K562 (cell line): ENCODE measurements around the gene CLDN34. TPM values are rescaled to one million over a fixed set of nuclear protein-coding genes. Genes with fewer than 3 reads are reported as not detected.

ENCODE experiments used
- ATAC-seq: fragments of 200-7000 bp; cut with Tn5 transposase; 3 replicates; pipeline ENCODE4 v1.9.1; 2020; ENCODE audit warnings: moderate library complexity
- BruUV-seq: library from RNA; stranded (reverse); fragments of 400-500 nt; replicated peaks from 2 replicates; lab custom pipeline; 2021; lab: Mats Ljungman, UMichigan
- CTCF ChIA-PET: fragments of 300-600 bp; formaldehyde crosslinking; extraction: SDS; loops from one replicate; lab custom pipeline; 2021; ENCODE audit warnings: low intra/inter-chr PET ratio; lab: Yijun Ruan, JAX
- POLR2A ChIA-PET: fragments of 300-600, 350-650 bp; sonication (Branson Sonifier 250); formaldehyde crosslinking; extraction: SDS; loops from one replicate; lab custom pipeline; 2021; ENCODE audit warnings: antibody characterized with exemption, inconsistent platforms; lab: Yijun Ruan, JAX
- DNase-seq, 4 experiments: peaks; one replicate each; pipeline versions ENCODE4 v3.0.0 to v3.0.0-alpha.2; 2011 to 2018; ENCODE audit warnings: low spot score in 3 of 4, mixed read lengths in 3 of 4; ENCODE audit errors: extremely low read depth in 1 of 4
- FAIRE-seq: peaks from 2 replicates; lab custom pipeline; 2011; peaks lifted over from hg19 to GRCh38; lab: Jason Lieb, UNC
- H2AFZ ChIP-seq: 2 replicates; pipeline ENCODE4 v1.6.0; 2011; ENCODE audit warnings: low read depth, low read length, control low read depth, inconsistent platforms
- H3K27ac ChIP-seq: fragments of 200-600 bp; 3 replicates; pipeline ENCODE4 v1.8.0; 2011; ENCODE audit warnings: low read depth, mild to moderate bottlenecking, control low read depth, inconsistent platforms, low read length, moderate library complexity, mixed read lengths; ENCODE audit errors: extremely low read depth
- H3K27me3 ChIP-seq, 2 experiments: fragments of 300-600 bp in 1 of 2; 2 replicates in 1 of 2; 3 replicates in 1 of 2; pipeline versions ENCODE4 v1.6.0 to v1.8.0; 2011; ENCODE audit warnings: inconsistent platforms in 2 of 2, low read length in 2 of 2, mild to moderate bottlenecking in 1 of 2, mixed read lengths in 1 of 2, moderate library complexity in 1 of 2; ENCODE audit not compliant: control insufficient read depth in 2 of 2, insufficient read depth in 2 of 2
- H3K36me3 ChIP-seq: fragments of 300-600 bp; 3 replicates; pipeline ENCODE4 v1.8.0; 2011; ENCODE audit warnings: mild to moderate bottlenecking, low read length, inconsistent platforms; ENCODE audit not compliant: control insufficient read depth, insufficient read depth
- H3K4me1 ChIP-seq, 2 experiments: fragments of 200-600 bp in 1 of 2; replicated peaks in 1 of 2; 2 replicates in 1 of 2; 3 replicates in 1 of 2; pipeline versions ENCODE4 v1.5.1 to v1.8.0; 2011; ENCODE audit warnings: inconsistent platforms in 2 of 2, low read length in 2 of 2, mild to moderate bottlenecking in 1 of 2, mixed read lengths in 1 of 2, moderate library complexity in 1 of 2; ENCODE audit not compliant: control insufficient read depth in 2 of 2, insufficient read depth in 2 of 2
- H3K4me2 ChIP-seq: 2 replicates; pipeline ENCODE4 v1.6.1; 2011; ENCODE audit warnings: low read length, control low read depth, inconsistent platforms, mixed read lengths; ENCODE audit not compliant: insufficient read depth
- H3K4me3 ChIP-seq: fragments of 200-600 bp; sonication (generic), shearing (Covaris generic); 2 replicates; pipeline ENCODE4 v1.5.1; 2016; ENCODE audit warnings: control low read depth, inconsistent platforms
- H3K79me2 ChIP-seq: fragments of 200-600 bp; 3 replicates; pipeline ENCODE4 v1.8.0; 2011; ENCODE audit warnings: low read length, inconsistent platforms; ENCODE audit not compliant: control insufficient read depth, insufficient read depth
- H3K9ac ChIP-seq, 2 experiments: 2 replicates each; pipeline versions ENCODE4 v1.6.0 to v1.6.1; 2011; ENCODE audit warnings: low read depth in 2 of 2, low read length in 2 of 2, control low read depth in 1 of 2, inconsistent platforms in 1 of 2, mild to moderate bottlenecking in 1 of 2, mixed read lengths in 1 of 2; ENCODE audit not compliant: insufficient read depth in 1 of 2
- H3K9me1 ChIP-seq: one replicate; pipeline ENCODE4 v1.6.0; 2011; ENCODE audit warnings: inconsistent platforms, mild to moderate bottlenecking, low read length, moderate library complexity; ENCODE audit not compliant: control insufficient read depth, insufficient read depth
- H3K9me3 ChIP-seq: replicated peaks from 2 replicates; pipeline ENCODE4 v1.5.1; 2011; ENCODE audit warnings: low read depth, low read length, inconsistent platforms; ENCODE audit not compliant: control insufficient read depth, insufficient read depth
- H4K20me1 ChIP-seq: replicated peaks from 2 replicates; pipeline ENCODE4 v1.6.1; 2011; ENCODE audit warnings: low read length, inconsistent platforms, mixed read lengths; ENCODE audit not compliant: control insufficient read depth, insufficient read depth
- CCNT2 ChIP-seq: IDR thresholded peaks from 2 replicates; pipeline ENCODE4 v1.6.1; 2011; ENCODE audit warnings: borderline replicate concordance, low read depth, mild to moderate bottlenecking, moderate library complexity, mixed read lengths, low read length; ENCODE audit not compliant: insufficient read length; ENCODE audit errors: extremely low read depth
- CEBPB ChIP-seq: fragments of 450-650 bp; IDR thresholded peaks from 2 replicates; pipeline ENCODE4 v1.6.1; 2016; ENCODE audit warnings: missing genetic modification characterization, missing compliant biosample characterization
- CXXC5 ChIP-seq: fragments of 250-450 bp; sonication (Bioruptor Pico); IDR thresholded peaks from 2 replicates; pipeline ENCODE4 v1.8.0; 2022; ENCODE audit warnings: inconsistent platforms, mild to moderate bottlenecking, moderate library complexity
- EGR1 ChIP-seq: fragments of 450-650 bp; conservative IDR thresholded peaks from 2 replicates; pipeline ENCODE4 v1.6.1; 2017; ENCODE audit warnings: mild to moderate bottlenecking
- ELF1 ChIP-seq: fragments of 200-800 bp; sonication (Bioruptor generic); IDR thresholded peaks from 2 replicates; pipeline ENCODE4 v1.6.1; 2016; ENCODE audit warnings: missing genetic modification characterization, missing compliant biosample characterization
- IFI16 ChIP-seq: fragments of 250-450 bp; sonication (Bioruptor Pico); IDR thresholded peaks from 2 replicates; pipeline ENCODE4 v2.1.2; 2022; ENCODE audit warnings: mild to moderate bottlenecking, inconsistent platforms
- NELFE ChIP-seq: IDR thresholded peaks from 2 replicates; pipeline ENCODE4 v1.6.1; 2011; ENCODE audit warnings: mild to moderate bottlenecking; ENCODE audit not compliant: insufficient read depth, insufficient read length
- RBFOX2 ChIP-seq: fragments of 200-400 bp; formaldehyde crosslinking; IDR thresholded peaks from 2 replicates; pipeline ENCODE4 v1.6.1; 2017; ENCODE audit warnings: low read depth, mild to moderate bottlenecking, low read length, moderate library complexity
- RBM39 ChIP-seq: fragments of 200-400 bp; formaldehyde crosslinking; optimal IDR thresholded peaks from 2 replicates; pipeline ENCODE3; 2018; ENCODE audit warnings: low read depth, low read length
- SRF ChIP-seq, 2 experiments: fragments of 250-450, 450-650 bp in 1 of 2; sonication (Bioruptor Pico) in 1 of 2; sonication (generic) in 1 of 2; formaldehyde crosslinking; IDR thresholded peaks; 2 replicates each; pipeline versions ENCODE4 v1.5.0 to v1.5.1; 2020 to 2022; ENCODE audit warnings: mild to moderate bottlenecking in 1 of 2, missing genetic modification reagents in 1 of 2
- TAF1 ChIP-seq: IDR thresholded peaks from 2 replicates; pipeline ENCODE4 v1.6.1; 2011; ENCODE audit warnings: mild to moderate bottlenecking, low read length, moderate library complexity; ENCODE audit not compliant: insufficient read depth, control insufficient read depth, severe bottlenecking; ENCODE audit errors: extremely low read depth
- TAF7 ChIP-seq: fragments of 450-650 bp; IDR thresholded peaks from 2 replicates; pipeline ENCODE4 v1.6.1; 2016; ENCODE audit warnings: missing genetic modification characterization, missing compliant biosample characterization
- TFE3 ChIP-seq: fragments of 450-650 bp; formaldehyde crosslinking; IDR thresholded peaks from 2 replicates; pipeline ENCODE4 v1.4.0; 2020; ENCODE audit warnings: mild to moderate bottlenecking, mixed read lengths
- THRA ChIP-seq: fragments of 450-650 bp; IDR thresholded peaks from 2 replicates; pipeline ENCODE4 v1.6.1; 2017; ENCODE audit warnings: mild to moderate bottlenecking, moderate library complexity
- ZBTB1 ChIP-seq: sonication (generic); formaldehyde crosslinking; IDR thresholded peaks from 2 replicates; pipeline ENCODE4 v1.8.1; 2023; ENCODE audit warnings: missing genetic modification reagents, low read depth, mild to moderate bottlenecking, borderline replicate concordance
- ZNF316 ChIP-seq: fragments of 450-650 bp; IDR thresholded peaks from 2 replicates; pipeline ENCODE4 v1.6.1; 2016
- ZNF354B ChIP-seq: fragments of 250-450 bp; sonication (Bioruptor Pico); IDR thresholded peaks from 2 replicates; pipeline ENCODE4 v1.4.0; 2020
- WGBS: fragments of 100-300 bp; shearing (Covaris generic); methylation state at CpG from one replicate; pipeline ENCODE4 v1.1.6; 2016; ENCODE audit warnings: low coverage, mixed read lengths; ENCODE audit not compliant: insufficient coverage; ENCODE audit errors: missing lambda C conversion rate; 5-methylcytosine and 5-hydroxymethylcytosine counted together
- in situ Hi-C: fragments of 300-500 bp; cut with MboI; formaldehyde crosslinking; loops from 4 replicates; pipeline ENCODE4 v1.15.0; 2018; ENCODE audit warnings: inconsistent platforms, mixed read lengths
- intact Hi-C: fragments of 100-400 bp; cut with micrococcal nuclease; formaldehyde crosslinking; loops from 2 replicates; pipeline ENCODE4 v1.14.2; 2022
- polyA plus RNA-seq, 8 experiments: library from polyadenylated mRNA; depleted of rRNA in 4 of 8; stranded (reverse) in 5 of 8; unstranded in 3 of 8; fragments of >200 nt; fragmentation: Nextera tagmentation in 2 of 8; fragmentation: Illumina TruSeq in 1 of 8; extraction: Ambion mirVana in 2 of 8; extraction: Trizol in 1 of 8; gene quantifications; 2 replicates each; pipeline versions ENCODE4 v1.2.1 to v1.2.3, GENCODE V29; 2011 to 2014; ENCODE audit warnings: inconsistent platforms in 1 of 8, missing spikeins in 1 of 8
- total RNA-seq, 7 experiments: library from RNA; depleted of rRNA in 6 of 7; stranded (reverse); fragments of >200 nt in 6 of 7; fragmentation: Illumina TruSeq in 2 of 7; extraction: Trizol in 2 of 7; gene quantifications; 2 replicates each; pipeline versions ENCODE4 v1.2.1 to v1.2.3, GENCODE V29; 2011 to 2021; ENCODE audit warnings: low replicate concordance in 1 of 7
- TF ChIP-seq, protein P1 (sequence below): IDR thresholded peaks from 2 replicates; pipeline ENCODE4 v1.6.1; 2012; ENCODE audit warnings: low read depth, low read length, improper control_type of control experiment, borderline replicate concordance

Gene CLDN34
- total and polyA plus RNA-seq, 9 of the 15 experiments (the other 6 are each of a cell fraction or from before 2014, with no cell fraction given) = not detected

GRCh38 chrX:10014462-10015354 lies 47.5 kb downstream of the CLDN34 start:
- peak overlapping the region; percentile 34 for H3K4me3 ChIP-seq
- DNase-seq = peak; percentile 67 to 91 (median 86)
- H3K79me2 ChIP-seq = no peaks in the 10 kb centered on the region
- no peaks in the 10 kb centered on the region for H3K9me1 ChIP-seq
- intact Hi-C loops = no loop called here
- POLR2A ChIA-PET = no interaction called here
- no peak overlapping the region for H3K27ac ChIP-seq
- peak; percentile 100 for ATAC-seq
- CTCF ChIA-PET = no interaction called here
- no peak overlapping the region for H3K4me2 ChIP-seq
- peaks cover 0 to 14% of the 10 kb centered on the region in 2 experiments; a peak in 2 of 5 replicates for H3K4me1 ChIP-seq
- H4K20me1 ChIP-seq = no peaks in the 10 kb centered on the region
- 0% methylated on average over 2 of the region's 110 CpGs for WGBS
- no peaks in the 10 kb centered on the region for H3K36me3 ChIP-seq
- no peak for FAIRE-seq
- no peaks in the 10 kb centered on the region for H3K27me3 ChIP-seq
- in situ Hi-C loops = no loop called here
- no TSS peak for BruUV-seq
- no peak overlapping the region for H3K9ac ChIP-seq
- H3K9me3 ChIP-seq = no peaks in the 10 kb centered on the region
- no peak overlapping the region for H2AFZ ChIP-seq
- TF ChIP-seq, protein P1, sequence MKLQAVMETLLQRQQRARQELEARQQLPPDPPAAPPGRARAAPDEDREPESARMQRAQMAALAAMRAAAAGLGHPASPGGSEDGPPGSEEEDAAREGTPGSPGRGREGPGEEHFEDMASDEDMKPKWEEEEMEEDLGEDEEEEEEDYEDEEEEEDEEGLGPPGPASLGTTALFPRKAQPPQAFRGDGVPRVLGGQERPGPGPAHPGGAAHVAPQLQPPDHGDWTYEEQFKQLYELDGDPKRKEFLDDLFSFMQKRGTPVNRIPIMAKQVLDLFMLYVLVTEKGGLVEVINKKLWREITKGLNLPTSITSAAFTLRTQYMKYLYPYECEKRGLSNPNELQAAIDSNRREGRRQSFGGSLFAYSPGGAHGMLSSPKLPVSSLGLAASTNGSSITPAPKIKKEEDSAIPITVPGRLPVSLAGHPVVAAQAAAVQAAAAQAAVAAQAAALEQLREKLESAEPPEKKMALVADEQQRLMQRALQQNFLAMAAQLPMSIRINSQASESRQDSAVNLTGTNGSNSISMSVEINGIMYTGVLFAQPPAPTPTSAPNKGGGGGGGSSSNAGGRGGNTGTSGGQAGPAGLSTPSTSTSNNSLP = no peak
- TF ChIP-seq TAF1 (no peak), CEBPB (tag) (no peak), RBM39 (no peak), RBFOX2 (peak; percentile 41; the same call in 1 of the 2 replicates), CCNT2 (no peak), TFE3 (no peak), THRA (no peak), ELF1 (tag) (no peak), TAF7 (no peak), SRF (CRISPR knock-in tag; IDR thresholded peaks at IDR 0.05) (no peak), ZNF354B (no peak), CXXC5 (CRISPR knock-in tag) (0 out of 2 replicates have a peak, but pooled peaks have one; percentile 17), IFI16 (CRISPR knock-in tag) (no peak), NELFE (no peak), EGR1 (peak; percentile 78), ZNF316 (no peak), ZBTB1 (CRISPR knock-in tag) (no peak)
